IPS-NIHi7 (cell line): ENCODE measurements around the gene PCYT1A.
"Not testable (repeated sequence)": the region's sequence is repeated elsewhere in the genome, so short reads cannot be mapped to it uniquely, and the experiment has no call there.

Experiments
- DNase-seq: peaks from one replicate; pipeline ENCODE4 v3.0.0; 2012; ENCODE audit warnings: mixed read lengths; ENCODE audit errors: extremely low spot score

Gene PCYT1A

DNA sequence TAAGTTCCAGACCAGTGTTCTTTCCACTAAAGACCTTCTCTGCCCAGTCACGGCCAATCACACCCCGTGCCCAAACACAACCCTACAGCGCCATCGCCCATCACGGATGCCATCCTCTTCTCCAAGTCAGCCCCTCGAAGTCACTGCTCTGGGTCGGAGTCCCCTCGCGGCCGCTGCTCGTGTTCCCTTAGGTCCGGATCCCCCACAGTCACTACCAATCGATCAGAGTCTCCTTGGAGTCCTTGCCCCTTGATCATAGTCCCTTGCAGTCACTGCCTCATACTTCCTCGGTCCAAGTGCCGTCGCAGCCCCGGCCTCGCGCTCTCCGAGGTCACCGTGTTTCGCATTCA is 461 bp downstream of the PCYT1A start:
- DNase-seq = no peak

- DNase-seq = no peak
Measured at GRCh38 chr3:196284396-196284795, 3.1 kb downstream of the PCYT1A start.

GRCh38 chr3:196281962-196282361 is 5.6 kb downstream of the PCYT1A start:
- DNase-seq = no peak

DNA sequence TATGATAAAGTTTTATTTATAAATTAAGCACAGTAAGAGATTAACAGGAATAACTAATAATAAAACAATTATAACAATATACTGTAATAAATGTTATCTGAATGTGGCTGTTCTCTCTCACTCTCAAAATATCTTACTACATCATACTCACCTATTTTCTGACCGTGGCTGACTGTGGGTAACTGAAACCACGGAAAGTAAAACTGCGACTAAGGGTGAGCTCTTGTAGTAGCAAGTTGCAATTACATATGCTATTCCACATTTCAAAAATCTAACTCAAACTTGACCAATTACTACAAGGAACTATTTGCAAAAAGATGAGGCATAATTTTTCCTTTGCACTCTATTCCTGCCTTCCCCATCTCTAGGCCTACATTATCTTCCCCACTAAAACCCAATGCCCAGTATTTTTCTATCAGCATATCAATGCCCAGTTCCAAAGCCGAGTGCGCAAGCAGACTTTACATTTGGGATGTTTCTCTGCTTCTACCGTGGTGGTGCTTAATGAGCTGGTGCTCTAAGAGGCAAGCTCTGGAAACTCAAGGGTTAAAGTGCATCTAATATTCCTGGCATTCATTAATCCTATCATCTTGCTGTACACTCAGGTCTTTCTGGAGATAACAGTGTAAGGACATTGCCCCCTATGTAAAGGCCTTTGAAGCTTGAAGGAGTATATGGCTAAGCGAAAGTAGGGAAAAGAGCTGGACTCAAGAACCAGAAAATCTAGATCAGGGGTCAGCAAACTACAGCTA is 6.7 kb downstream of the PCYT1A start:
- no peak for DNase-seq

GRCh38 chr3:196275126-196275525 is 12.4 kb downstream of the PCYT1A start:
- DNase-seq = no peak

DNA sequence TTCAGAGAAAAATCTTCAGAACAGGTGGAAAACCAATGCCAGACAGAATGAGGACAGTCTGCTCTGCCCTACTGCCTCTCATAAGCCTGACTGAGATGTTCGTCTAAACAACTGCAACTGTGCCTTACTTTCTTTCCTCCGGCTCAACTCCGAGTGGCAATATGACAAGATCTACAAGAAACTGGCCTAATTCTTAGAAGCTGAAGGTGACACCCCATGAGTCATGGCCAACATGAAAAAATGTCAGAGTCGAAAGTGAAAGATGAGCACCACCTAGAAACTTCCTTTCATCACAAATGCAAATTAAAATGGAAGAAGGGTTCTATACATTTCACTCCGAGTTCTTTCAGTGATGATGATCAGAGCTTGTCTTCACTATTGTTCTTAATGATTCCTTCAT is 12.9 kb downstream of the PCYT1A start:
- no peak for DNase-seq

DNA sequence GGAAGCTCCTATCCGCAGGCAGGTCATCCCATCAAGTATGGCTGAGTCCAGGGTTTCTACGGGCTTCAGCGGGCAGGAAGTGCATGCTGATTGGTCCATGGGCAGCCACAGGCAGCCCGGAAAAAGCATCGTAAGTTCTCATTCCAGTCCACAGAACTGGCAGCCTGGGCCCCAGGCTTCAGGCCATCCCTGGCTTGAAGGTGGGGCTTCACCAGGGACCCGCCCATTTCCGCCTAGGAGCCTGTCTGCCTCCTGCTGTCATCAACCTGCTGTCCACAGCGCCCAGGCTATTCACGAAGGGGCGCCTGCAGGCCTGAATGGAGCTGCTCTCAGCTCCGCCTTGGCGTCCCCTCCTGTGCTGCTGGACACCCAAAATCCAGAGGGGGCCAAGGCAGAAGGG is 13.9 kb downstream of the PCYT1A start:
- DNase-seq = no peak

- DNase-seq = no peak
Measured at GRCh38 chr3:196272826-196273225, 14.7 kb downstream of the PCYT1A start.

DNA sequence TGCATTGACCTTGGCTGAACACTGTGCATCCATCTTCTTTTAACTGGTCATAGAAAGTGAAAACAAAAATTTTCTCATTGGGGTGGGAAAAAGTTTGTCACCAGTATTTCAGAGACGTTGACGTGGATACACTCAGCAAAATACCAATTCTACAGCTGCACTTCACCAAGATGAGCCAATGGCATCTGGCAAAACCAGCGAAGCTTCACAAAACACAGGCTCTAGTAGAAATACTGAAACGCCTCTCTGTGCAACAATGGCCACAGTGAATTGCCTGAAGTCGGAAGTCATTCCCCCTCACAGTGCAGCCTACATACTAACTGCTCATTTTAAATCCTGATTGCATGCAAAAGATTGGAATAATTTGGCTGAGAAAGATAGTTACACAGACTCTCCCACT is 17.0 kb downstream of the PCYT1A start:
- no peak for DNase-seq

DNA sequence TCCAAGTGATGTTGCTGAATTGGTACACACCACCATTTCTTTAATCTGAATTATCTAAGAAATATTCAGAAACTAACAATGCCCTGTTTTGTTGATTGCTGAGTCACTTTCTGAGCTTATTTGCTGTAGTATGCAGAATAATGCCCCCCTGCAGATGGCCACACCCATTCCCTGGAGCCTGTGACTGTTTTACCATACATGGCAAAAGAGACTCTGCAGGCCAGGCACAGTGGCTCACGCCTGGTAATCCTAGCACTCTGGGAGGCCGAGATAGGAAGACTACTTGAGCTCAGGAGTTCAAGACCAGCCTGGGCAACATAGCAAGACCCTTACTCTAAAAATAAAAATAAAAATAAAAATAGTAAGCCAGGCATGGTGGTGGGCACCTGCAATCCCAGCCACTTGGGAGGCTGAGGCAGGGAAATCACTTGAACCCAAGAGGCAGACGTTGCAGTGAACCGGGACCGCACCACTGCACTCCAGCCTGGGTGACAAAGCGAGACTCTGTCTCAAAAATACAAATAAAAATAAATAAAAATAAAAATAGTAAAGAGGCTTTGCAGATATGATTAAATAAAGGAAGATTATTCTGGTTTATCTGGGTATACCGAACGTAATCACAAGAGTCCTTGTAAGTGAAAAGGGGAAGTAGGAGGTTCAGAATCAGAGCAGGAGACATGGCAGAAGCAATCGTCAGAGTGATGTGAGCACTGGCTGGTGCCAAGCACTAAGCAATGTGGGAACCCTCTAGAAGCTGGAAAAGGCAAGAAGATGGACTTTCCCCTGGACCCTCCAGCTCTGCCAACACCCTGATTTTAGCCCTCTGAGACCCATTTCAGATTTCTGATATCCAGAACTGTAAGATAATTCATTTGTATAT is 19.0 kb downstream of the PCYT1A start:
- DNase-seq = peak; percentile 37

GRCh38 chr3:196263819-196264218 is 23.7 kb downstream of the PCYT1A start:
- no peak for DNase-seq

DNA sequence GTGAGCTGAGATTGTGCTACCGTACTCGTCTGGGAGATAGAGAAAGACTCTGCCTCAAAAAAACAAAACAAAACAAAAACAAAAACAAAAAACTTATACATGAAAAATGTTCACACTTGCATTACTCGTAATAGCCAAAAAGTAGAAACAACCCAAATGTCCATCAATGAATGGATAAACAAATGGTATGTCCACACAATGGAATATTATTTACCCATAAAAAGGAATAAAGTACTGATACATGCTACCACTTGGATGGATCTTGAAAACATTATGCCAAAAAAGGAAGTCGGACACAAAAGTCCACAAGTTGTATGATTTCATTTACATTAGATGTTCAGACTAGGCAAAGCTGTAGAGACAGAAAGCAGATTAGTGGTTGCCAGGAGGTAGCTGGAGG is 26.7 kb downstream of the PCYT1A start:
- DNase-seq = no peak

DNA sequence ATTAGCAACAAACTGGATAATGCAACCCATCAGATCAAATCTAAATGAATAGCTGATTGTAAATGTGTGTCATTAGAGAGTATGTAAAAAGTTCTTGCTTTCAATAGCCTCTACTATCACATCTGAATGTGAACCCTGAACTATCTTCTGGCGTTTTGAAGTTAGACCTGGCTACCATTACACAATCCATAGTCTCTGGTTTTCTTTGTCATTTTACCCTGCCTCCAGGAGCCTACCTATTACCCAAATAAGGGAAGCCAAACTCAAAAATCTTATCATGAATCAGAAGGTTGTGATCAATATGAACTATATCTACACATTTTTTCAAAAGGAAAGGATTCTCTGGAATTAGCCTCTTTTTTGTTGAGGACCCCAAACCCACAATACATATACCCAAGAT is 31.8 kb downstream of the PCYT1A start:
- no peak for DNase-seq

DNA sequence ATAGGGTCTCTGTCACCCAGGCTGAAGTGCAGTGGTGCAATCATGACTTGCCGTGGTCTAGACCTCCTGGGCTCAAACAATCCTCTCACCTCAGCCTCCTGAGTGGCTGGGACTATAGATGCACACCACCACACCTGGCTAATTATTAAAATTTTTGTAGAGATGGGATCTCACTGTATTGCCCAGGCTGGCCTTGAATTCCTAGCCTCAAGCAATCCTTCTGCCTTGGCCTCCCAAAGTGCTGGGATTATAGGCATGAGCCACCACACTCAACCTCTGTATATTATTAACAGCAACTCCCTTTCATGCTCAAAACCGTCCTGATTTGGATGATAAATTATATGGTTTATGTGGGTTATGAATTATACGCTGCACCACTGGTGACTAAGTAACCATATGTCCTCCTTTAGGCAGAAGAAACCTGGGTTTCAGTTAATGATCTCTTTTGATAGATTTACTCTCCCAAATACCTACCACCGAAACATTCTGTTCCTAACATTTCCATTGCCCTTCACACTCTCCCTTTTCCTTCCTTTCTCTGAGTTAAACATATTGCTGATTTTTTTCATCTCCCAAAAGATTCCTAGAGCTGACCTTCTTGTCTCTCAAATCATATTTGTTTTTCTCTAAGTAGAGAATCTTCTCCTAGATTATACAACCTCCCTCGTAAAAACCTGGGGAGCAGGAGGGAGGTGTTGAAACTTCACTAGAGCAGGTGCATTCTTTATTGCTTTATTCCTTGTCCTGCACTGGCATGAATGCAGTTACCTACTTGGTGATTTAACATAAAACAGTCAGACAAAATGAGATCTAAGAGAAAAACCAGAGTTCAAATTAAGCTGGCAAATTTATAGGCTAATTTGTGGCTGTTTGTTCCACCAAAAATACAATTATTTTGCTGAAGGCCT is 32.9 kb downstream of the PCYT1A start:
- no peak for DNase-seq

- no peak for DNase-seq
Measured at GRCh38 chr3:196251918-196252317, 35.6 kb downstream of the PCYT1A start.

DNA sequence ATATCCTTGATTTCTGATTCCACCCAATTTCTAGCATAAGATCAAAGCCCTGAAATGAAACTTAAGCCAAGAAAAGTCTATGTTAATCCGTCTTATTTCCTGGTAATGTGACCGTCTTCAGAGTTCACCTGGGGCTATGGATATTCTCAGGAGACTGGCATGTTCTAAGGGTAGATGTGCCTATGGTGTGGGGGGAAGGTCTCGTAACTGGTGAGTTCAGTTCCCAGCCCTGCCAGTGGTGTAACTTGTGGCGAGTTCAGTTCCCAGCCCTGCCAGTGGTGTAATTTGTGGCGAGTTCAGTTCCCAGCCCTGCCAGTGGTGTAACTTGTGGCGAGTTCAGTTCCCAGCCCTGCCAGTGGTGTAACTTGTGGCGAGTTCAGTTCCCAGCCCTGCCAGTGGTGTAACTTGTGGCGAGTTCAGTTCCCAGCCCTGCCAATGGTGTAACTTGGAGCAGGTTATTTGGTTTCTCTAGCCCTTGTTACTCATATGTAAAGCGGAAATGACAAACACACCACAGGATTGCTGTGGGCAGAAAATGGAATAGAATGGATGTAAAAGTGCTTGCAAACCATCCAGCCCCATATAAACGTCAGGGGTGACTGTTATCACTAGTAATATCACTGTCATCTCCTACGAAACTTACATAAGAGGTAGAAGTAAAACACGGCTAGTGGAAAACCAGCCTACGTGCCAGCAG is 40.8 kb downstream of the PCYT1A start:
- no peak for DNase-seq

- DNase-seq = not testable (repeated sequence)
Measured at GRCh38 chr3:196244166-196244565, 43.4 kb downstream of the PCYT1A start.

DNA sequence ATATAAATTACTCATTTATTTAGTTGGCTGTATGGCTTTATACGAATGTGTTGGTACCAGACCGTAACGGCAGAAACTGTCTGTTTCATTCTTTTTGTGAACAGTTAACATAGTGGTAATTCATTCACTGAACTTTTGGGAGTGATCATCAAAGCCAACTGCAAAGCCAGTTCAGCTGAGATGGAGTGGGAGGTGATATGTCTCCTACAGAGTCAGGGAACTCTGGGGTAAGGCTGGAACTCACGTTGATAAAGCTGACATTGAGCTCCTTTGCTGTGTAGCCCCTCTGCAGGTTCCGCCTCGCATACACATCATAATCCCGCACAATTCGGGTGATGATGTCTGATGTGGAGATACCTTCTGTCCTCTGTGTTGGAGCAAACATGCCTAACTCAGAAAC is 45.8 kb downstream of the PCYT1A start:
- no peak for DNase-seq

GRCh38 chr3:196240424-196240823 is 47.1 kb downstream of the PCYT1A start:
- DNase-seq = no peak

DNA sequence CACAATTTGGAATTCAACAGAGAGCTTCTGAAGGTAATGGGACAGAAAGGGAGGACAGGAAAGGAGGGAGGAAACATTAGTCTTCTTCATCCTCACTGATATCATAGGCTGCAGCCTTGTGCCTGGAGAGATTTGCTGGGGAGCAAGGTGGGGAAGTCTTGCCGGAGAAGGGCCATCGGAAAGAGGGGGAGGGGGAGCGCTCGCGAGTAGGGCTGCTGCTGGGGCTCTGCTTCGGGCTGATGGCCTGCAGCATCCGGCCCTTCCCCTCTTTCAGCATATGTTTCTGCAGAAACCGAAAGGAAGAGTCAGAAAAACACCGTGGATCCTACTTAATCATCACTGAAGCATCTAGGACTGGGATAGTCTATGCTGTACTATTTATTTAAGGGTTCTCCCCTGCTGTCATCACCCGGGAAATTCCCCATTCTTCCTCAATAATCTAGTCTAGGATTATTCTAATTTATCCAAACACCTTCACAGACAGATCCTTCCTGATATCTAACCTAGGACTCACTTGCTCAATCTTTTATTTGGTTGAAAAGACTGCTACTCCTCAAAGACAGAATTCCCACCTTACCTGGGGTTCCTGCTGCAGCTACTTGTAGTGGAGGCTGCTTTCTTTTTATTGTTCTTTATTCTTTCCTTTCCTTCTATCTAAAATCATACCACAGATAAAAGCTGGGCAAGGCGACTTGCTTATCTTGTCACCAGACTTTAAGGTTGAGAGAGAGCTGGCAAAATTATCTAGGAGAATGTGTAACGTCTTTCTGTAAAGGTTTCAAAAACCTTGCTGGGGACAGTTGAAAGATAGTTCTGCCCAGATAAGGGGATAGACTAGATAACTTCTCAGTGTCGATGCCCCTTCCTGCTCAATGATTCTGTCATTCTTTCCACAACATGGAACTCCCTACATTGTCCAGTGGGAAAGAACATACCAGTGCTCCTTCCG is 48.6 kb downstream of the PCYT1A start:
- DNase-seq = no peak
